GM18858 (cell line): ENCODE results near the gene FOXL2.
"Not testable (repeated sequence)": the region's sequence is repeated elsewhere in the genome, so short reads cannot be mapped to it uniquely, and the experiment has no call there.

Experiments used
- ATAC-seq: cut with Tn5 transposase; IDR thresholded peaks from one replicate; pipeline ENCODE4 v1.9.1; 2021; ENCODE audit not compliant: unreplicated experiment

The FOXL2 gene

GRCh38 chr3:138933981-138934691 is 12.8 kb downstream of the FOXL2 start:
- ATAC-seq = no peak

- ATAC-seq = no peak
Measured at GRCh38 chr3:138933068-138933668, 13.8 kb downstream of the FOXL2 start.

GRCh38 chr3:138928727-138929372 is 18.1 kb downstream of the FOXL2 start:
- ATAC-seq = no peak

GRCh38 chr3:138923531-138923994 is 23.4 kb downstream of the FOXL2 start:
- peak; percentile 62 for ATAC-seq

GRCh38 chr3:138922400-138922799 is 24.5 kb downstream of the FOXL2 start:
- ATAC-seq = not testable (repeated sequence)

GRCh38 chr3:138921316-138922292 is 25.3 kb downstream of the FOXL2 start:
- no peak for ATAC-seq

GRCh38 chr3:138919325-138919724 is 27.6 kb downstream of the FOXL2 start:
- ATAC-seq = no peak

GRCh38 chr3:138916824-138917223 is 30.1 kb downstream of the FOXL2 start:
- ATAC-seq = no peak

GRCh38 chr3:138915503-138916498 is 31.1 kb downstream of the FOXL2 start:
- ATAC-seq = peak; percentile 81

- peak; percentile 20 for ATAC-seq
Measured at GRCh38 chr3:138914870-138915502, 32.0 kb downstream of the FOXL2 start.

- no peak for ATAC-seq
Measured at GRCh38 chr3:138913766-138914165, 33.2 kb downstream of the FOXL2 start.

- no peak for ATAC-seq
Measured at GRCh38 chr3:138912237-138912636, 34.7 kb downstream of the FOXL2 start.

GRCh38 chr3:138911621-138912020 is 35.3 kb downstream of the FOXL2 start:
- no peak for ATAC-seq

- ATAC-seq = no peak
Measured at GRCh38 chr3:138909904-138910303, 37.0 kb downstream of the FOXL2 start.

GRCh38 chr3:138908846-138909245 is 38.1 kb downstream of the FOXL2 start:
- no peak for ATAC-seq

GRCh38 chr3:138907539-138907938 is 39.4 kb downstream of the FOXL2 start:
- ATAC-seq = no peak

GRCh38 chr3:138902171-138902570 is 44.8 kb downstream of the FOXL2 start:
- ATAC-seq = no peak

GRCh38 chr3:138901567-138901966 is 45.4 kb downstream of the FOXL2 start:
- no peak for ATAC-seq

- no peak for ATAC-seq
Measured at GRCh38 chr3:138899351-138899991, 47.5 kb downstream of the FOXL2 start.
